ENCODE results near the gene MID1.

DNA sequence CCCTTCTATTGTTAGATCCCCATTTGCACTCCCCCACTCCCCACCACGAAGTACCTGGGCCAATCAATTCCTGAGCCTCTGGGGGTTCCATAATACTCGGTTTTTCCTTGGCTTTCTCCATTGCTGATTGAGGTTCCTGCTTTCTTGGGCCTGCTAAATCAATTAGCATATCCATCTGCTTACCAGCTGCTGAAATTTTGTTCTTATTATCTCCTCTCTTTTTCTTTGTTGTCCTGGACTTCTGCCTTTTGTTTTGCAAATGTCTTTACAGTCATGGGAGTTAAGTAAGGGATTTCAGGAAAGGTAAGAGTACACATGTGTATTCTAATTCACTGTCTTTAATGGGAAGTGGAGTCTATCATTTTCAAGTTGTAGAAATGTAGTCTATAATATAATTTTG lies 222.2 kb downstream of the MID1 start:
- TF ChIP-seq POLR2A (IDR thresholded peaks at IDR 0.05): no peak
- TF ChIP-seq, protein P1, sequence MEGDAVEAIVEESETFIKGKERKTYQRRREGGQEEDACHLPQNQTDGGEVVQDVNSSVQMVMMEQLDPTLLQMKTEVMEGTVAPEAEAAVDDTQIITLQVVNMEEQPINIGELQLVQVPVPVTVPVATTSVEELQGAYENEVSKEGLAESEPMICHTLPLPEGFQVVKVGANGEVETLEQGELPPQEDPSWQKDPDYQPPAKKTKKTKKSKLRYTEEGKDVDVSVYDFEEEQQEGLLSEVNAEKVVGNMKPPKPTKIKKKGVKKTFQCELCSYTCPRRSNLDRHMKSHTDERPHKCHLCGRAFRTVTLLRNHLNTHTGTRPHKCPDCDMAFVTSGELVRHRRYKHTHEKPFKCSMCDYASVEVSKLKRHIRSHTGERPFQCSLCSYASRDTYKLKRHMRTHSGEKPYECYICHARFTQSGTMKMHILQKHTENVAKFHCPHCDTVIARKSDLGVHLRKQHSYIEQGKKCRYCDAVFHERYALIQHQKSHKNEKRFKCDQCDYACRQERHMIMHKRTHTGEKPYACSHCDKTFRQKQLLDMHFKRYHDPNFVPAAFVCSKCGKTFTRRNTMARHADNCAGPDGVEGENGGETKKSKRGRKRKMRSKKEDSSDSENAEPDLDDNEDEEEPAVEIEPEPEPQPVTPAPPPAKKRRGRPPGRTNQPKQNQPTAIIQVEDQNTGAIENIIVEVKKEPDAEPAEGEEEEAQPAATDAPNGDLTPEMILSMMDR (IDR thresholded peaks at IDR 0.05): no peak

All from Peyer's patch (tissue), 4 donors.